Muscle layer of duodenum (tissue), 2 donors: ENCODE results near the gene GJB6.

Experiments used
- H3K27ac ChIP-seq: one replicate; pipeline ENCODE4 v1.7.0; 2013; ENCODE audit warnings: mild to moderate bottlenecking, low read length
- H3K27me3 ChIP-seq: one replicate; pipeline ENCODE4 v1.7.0; 2013; ENCODE audit warnings: low read depth, mild to moderate bottlenecking, control low read depth, low read length
- H3K36me3 ChIP-seq, 2 donors: one replicate each; pipeline ENCODE4 v1.7.0; 2013; ENCODE audit warnings: low read length in 2 of 2, control low read depth in 1 of 2, mild to moderate bottlenecking in 1 of 2; ENCODE audit not compliant: insufficient read depth in 2 of 2, control insufficient read depth in 1 of 2
- H3K4me1 ChIP-seq, 2 donors: one replicate each; pipeline ENCODE4 v1.7.0; 2013; ENCODE audit warnings: low read length in 2 of 2, mild to moderate bottlenecking in 2 of 2, control low read depth in 1 of 2, moderate library complexity in 1 of 2; ENCODE audit not compliant: insufficient read depth in 2 of 2, control insufficient read depth in 1 of 2
- H3K4me3 ChIP-seq, 2 donors: one replicate each; pipeline ENCODE4 v1.7.0; 2013; ENCODE audit warnings: low read length in 2 of 2, low read depth in 1 of 2, mild to moderate bottlenecking in 1 of 2
- H3K9me3 ChIP-seq, 2 donors: one replicate each; pipeline ENCODE4 v1.7.0; 2013; ENCODE audit warnings: low read length in 2 of 2, control low read depth in 1 of 2, mild to moderate bottlenecking in 1 of 2; ENCODE audit not compliant: control insufficient read depth in 1 of 2
- donor health status: healthy.

GJB6 gene

DNA sequence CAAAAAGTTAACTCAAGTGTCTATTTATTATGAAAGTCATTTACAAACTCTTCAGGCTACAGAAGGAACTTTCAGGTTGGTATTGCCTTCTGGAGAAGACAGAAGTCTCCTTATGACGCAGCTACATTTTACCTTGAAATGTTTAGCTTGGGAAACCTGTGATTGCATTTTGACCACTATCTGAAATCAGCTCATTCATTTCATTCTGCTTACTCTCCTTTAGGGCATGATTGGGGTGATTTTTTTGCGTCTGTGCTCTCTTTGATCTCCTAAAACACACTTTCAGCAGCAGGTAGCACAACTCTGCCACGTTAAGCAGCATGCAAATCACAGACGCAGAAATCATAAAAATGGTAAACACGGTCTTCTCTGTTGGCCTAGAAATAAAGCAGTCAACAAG lies 9.6 kb downstream of the GJB6 start:
- Histone ChIP-seq H3K4me3 (no peak overlapping the region), H3K27me3 (no peaks in the 10 kb centered on the region), H3K27ac (no peak overlapping the region), H3K9me3 (no peaks in the 10 kb centered on the region), H3K36me3 (no peaks in the 10 kb centered on the region), H3K4me1 (no peaks in the 10 kb centered on the region)

DNA sequence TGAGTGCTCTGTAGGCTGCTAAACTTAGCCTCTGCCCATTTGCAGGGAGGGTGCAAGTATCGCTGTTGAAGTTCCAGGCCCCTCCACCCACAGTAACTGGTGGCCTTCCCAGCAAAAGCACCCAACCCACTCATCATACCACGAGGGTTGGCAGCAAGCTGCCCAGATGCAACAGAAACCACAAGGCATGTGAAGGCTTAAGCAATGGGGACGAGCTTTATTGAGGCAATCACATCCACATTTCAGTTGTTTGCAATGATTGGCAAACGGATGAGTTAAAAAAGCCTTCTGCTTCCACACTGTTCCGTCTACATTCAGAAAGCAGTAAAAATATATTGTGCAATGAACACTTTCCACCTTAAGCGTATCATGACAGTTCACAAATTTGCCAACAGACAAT lies 10.3 kb downstream of the GJB6 start:
- Histone ChIP-seq H3K9me3 (no peaks in the 10 kb centered on the region), H3K27me3 (no peaks in the 10 kb centered on the region), H3K4me3 (no peak overlapping the region), H3K36me3 (no peaks in the 10 kb centered on the region), H3K4me1 (no peaks in the 10 kb centered on the region), H3K27ac (no peak overlapping the region)

DNA sequence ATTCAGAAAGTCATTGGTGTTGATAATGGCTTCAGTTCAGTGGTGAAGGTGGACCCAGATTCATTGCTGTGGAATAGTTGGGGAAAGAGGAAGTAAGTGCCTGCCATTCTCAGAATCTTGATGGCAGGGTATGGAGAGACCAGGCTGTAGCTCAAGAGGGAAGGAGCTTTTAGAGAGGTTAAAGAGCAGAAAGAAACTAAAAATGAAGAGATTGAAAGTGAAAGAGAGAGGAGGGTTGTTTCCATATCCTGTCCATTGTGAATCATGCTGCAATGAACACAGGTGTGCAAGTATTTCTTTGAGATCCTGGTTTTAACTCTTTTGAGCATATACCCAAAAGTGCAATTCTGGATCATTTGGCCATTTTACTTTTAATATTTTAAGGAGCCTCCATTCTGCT lies 12.5 kb downstream of the GJB6 start:
- peaks cover 0 to under 1% of the 10 kb centered on the region in 2 donors for H3K9me3 ChIP-seq
- H3K27me3 ChIP-seq, result no peaks in the 10 kb centered on the region
- no peak overlapping the region for H3K4me3 ChIP-seq
- H3K4me1 ChIP-seq, result no peaks in the 10 kb centered on the region
- no peaks in the 10 kb centered on the region for H3K36me3 ChIP-seq
- no peak overlapping the region for H3K27ac ChIP-seq

DNA sequence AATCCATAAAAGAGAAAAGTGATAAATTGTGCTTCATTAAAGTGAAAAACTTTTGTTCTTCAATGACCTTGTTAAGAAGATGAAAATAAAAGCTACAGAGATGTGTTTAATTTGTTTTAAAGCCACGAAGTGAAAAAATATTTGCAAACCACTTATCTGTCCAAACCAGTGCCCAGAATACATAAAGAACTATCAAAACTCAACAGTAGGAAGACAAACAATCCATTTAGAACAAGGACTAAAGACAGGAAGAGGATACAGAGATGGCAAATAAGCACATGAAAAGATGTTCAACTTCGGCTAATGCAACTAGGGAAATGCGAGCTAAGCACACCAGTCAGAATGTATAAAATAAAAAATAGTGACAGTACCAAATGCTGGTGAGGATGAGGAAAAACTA lies 15.0 kb downstream of the GJB6 start:
- Histone ChIP-seq H3K27ac (no peak overlapping the region), H3K9me3 (peaks cover 0 to 10% of the 10 kb centered on the region in 2 donors)

DNA sequence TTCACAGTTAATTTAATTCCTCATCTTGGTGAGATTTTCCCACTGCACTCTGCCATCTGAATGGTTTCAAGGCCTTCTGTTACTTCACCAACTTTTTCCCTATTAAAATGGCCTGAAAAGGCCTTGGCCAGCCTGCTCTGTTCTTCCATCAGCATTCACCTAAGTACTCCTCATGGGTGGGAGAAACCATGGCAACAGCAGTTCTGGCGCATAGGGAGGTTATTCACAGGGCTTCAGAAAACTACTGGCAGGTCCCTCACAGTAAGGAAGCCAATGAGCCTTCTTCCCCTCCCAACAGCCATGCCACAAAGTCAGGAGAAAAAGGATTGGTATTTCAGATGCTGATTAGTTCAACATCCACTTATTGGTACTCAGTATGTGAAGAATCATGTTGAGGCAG lies 22.2 kb downstream of the GJB6 start:
- Histone ChIP-seq H3K4me1 (no peaks in the 10 kb centered on the region), H3K27ac (no peak overlapping the region), H3K36me3 (no peaks in the 10 kb centered on the region), H3K27me3 (no peaks in the 10 kb centered on the region), H3K9me3 (peaks cover 0 to 10% of the 10 kb centered on the region in 2 donors), H3K4me3 (no peak overlapping the region)

More for the DNA sequence above, 15.0 kb downstream of the GJB6 start:
- no peaks in the 10 kb centered on the region for H3K27me3 ChIP-seq
- no peaks in the 10 kb centered on the region for H3K4me1 ChIP-seq
- H3K4me3 ChIP-seq, result no peak overlapping the region
- no peaks in the 10 kb centered on the region for H3K36me3 ChIP-seq

DNA sequence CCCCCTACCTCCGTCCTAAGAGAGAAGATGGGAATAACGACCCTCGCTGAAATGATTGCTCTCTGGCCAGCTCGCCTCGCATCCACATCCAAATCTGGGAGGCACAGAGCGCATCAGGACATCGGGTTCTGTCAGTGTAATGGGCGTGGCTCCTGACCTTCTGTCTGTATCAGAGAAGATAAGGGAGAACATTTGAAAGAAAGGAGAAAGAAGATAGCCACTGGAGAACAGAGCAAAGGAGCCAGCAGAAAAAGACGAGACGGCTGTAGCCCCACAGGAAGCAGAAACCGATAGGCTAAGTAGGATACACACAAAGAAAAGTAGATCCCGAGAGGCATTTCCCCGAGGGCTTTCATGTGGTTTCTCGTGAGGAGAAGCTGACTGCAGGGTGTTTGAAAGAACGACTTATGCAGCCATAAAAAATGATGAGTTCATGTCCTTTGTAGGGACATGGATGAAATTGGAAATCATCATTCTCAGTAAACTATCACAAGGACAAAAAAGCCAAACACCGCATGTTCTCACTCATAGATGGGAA lies 25.4 kb downstream of the GJB6 start:
- Histone ChIP-seq H3K9me3 (peaks cover 0 to under 1% of the 10 kb centered on the region in 2 donors), H3K4me3 (no peak overlapping the region), H3K27me3 (no peaks in the 10 kb centered on the region), H3K36me3 (no peaks in the 10 kb centered on the region), H3K4me1 (no peaks in the 10 kb centered on the region), H3K27ac (no peak overlapping the region)

DNA sequence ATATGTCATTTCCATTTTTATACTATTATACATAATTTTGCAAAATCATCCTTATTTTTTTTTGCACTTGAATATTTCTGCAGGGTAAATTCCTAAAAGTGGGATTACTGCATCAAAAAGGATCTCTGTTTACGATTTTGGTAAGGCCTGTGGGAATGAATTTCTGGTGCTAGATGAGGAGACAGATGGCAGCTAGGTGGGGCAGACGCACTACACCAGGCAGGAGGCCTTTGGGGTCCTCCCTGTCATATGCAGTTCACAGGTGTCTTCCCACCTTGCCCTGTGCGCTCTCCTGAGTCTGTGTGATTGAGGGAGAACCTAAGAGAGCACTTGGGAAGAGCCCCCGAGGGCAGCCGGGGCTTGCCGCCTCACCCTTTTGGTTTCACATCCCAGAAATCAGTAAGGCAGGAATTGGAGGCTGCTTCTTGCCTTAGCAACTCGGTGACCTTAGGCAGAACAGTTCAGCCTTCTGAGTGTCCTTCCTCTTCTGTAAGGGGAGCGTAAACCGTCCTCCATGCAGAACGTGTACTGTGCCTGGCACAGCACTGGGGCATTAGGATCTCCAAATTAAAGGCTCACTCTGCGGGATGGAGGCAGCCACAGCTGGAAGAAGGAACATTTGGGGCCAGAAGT lies 25.9 kb downstream of the GJB6 start:
- Histone ChIP-seq H3K9me3 (peaks cover 0 to 4% of the 10 kb centered on the region in 2 donors), H3K4me3 (no peak overlapping the region), H3K27me3 (no peaks in the 10 kb centered on the region), H3K36me3 (no peaks in the 10 kb centered on the region), H3K27ac (no peak overlapping the region), H3K4me1 (no peaks in the 10 kb centered on the region)

DNA sequence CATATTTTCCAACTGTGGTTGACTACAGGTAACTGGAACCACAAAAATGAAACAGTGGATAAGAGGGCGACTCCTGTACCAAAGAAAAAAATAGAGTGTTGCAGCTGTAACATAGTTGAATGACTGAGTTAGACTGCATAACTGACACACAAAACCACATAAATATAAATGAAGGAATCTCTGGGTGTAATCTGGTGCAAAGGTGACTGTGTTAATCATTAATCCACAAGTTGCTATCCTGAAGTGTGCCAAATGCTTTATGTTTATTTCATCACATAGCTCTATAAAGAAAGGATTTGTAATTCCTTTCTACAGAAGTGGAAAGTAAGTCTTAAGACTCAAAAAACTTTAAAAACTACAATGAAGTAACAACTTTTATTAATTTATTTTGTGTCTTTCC lies 33.3 kb downstream of the GJB6 start:
- H3K36me3 ChIP-seq, result no peaks in the 10 kb centered on the region
- H3K9me3 ChIP-seq, result peaks cover 0 to 4% of the 10 kb centered on the region in 2 donors
- H3K27me3 ChIP-seq, result peaks cover 19% of the 10 kb centered on the region
- H3K4me1 ChIP-seq, result peaks cover 3 to 7% of the 10 kb centered on the region in 2 donors
- H3K4me3 ChIP-seq, result no peak overlapping the region
- H3K27ac ChIP-seq, result no peak overlapping the region

DNA sequence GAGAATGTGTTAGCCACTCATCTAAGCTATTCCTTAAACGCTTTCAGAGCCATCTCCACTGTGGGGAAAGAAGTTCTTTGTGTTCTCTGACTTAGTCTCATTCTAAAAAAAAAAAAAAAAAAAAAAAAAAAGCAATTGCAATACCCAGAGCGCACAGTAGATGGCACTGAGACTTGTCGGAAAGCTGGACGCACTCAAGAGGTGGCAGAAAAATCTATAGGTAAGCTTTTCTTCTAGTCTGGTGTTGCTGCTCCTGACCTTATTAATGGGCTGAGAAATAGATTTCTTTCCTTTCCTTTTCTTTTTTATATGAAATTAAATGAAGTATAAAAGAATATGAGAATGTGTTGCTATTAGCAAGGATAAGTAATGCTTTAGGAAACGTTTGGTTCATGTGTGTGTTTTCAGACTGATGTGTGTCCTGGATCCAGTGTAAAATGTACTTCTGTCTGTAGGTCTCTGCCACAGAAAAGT lies 34.7 kb downstream of the GJB6 start:
- Histone ChIP-seq H3K9me3 (peaks cover 0 to 4% of the 10 kb centered on the region in 2 donors), H3K36me3 (no peaks in the 10 kb centered on the region), H3K4me1 (peaks cover 3 to 21% of the 10 kb centered on the region in 2 donors), H3K27ac (no peak overlapping the region), H3K4me3 (no peak overlapping the region), H3K27me3 (peaks cover 26% of the 10 kb centered on the region)

DNA sequence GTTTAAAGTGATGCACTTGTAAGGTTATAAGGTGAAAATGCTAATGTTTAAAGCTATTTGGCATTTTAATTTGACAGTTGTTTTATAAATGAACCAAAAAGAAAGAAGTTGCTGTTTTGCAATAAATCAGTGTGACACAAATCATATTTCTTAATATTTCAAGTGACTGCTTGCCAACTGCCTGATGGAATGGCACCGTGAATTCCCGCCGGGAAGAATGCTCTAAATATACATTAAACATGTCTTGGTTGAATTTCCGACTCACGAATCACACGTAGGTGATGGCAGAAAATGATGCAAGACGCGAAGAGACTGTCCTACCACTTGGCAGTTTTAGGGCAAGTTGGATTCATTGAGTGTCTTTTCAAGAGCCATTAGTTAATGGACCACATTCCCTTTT lies 36.3 kb downstream of the GJB6 start:
- H3K9me3 ChIP-seq, result no peaks in the 10 kb centered on the region
- peaks cover 3 to 27% of the 10 kb centered on the region in 2 donors for H3K4me1 ChIP-seq
- no peaks in the 10 kb centered on the region for H3K36me3 ChIP-seq
- no peak overlapping the region for H3K4me3 ChIP-seq
- H3K27me3 ChIP-seq, result peaks cover 36% of the 10 kb centered on the region
- no peak overlapping the region for H3K27ac ChIP-seq

DNA sequence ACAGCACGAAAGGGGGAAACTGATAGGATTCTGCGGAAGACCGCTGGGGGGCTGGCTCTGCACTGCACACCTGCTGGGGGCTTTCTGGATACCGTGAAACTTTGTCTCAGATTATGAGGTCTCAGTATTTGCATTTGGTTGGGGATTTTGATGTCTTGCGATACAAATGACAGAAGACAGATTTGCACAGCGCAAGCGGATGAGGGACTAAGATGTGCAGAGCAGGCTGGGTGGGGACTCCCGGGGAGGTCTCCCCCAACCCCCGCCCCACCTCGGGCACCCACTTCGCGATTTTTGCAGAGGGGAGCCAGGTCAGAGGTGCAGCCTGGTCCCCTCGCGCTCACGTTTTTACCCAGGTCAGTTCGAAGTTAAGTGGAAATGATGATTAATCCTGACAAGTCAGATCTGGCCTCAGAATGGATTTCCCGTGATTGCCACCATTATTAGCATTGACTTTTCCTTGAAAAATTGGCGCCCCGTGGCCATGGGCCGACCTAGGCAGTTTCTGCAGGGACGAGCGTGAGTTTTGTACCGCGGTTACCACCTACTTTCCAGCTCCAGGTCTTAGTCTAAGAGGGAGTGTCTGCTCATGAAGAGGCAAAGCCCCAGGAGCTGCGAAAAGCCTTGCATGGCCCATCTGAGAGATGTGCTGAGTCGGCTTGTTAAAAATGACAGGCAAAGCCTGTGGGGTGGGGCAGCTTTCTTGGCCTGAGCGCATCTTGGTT lies 38.0 kb downstream of the GJB6 start:
- H3K36me3 ChIP-seq, result no peaks in the 10 kb centered on the region
- H3K27me3 ChIP-seq, result peaks cover 36% of the 10 kb centered on the region
- H3K4me3 ChIP-seq, result peak overlapping the region in 1 of 2 donors; percentile 69
- peaks cover 3 to 27% of the 10 kb centered on the region in 2 donors for H3K4me1 ChIP-seq
- H3K9me3 ChIP-seq, result no peaks in the 10 kb centered on the region
- no peak overlapping the region for H3K27ac ChIP-seq
